HG03159 (cell line): ENCODE data around the gene SH3TC1.

Source experiments
- ATAC-seq: cut with Tn5 transposase; IDR thresholded peaks from one replicate; pipeline ENCODE4 v1.9.1; 2021; ENCODE audit warnings: mild to moderate bottlenecking, moderate library complexity; ENCODE audit not compliant: unreplicated experiment

Gene SH3TC1

GRCh38 chr4:8274066-8274652, 75.1 kb downstream of the SH3TC1 start:
- no peak for ATAC-seq

- no peak for ATAC-seq
Observed at GRCh38 chr4:8274765-8275547, 75.9 kb downstream of the SH3TC1 start.

GRCh38 chr4:8275548-8275910, 76.4 kb downstream of the SH3TC1 start:
- no peak for ATAC-seq

- ATAC-seq, result no peak
Observed at GRCh38 chr4:8276358-8277240, 77.5 kb downstream of the SH3TC1 start.

GRCh38 chr4:8277356-8278008, 78.4 kb downstream of the SH3TC1 start:
- ATAC-seq, result no peak

- ATAC-seq, result no peak
Observed at GRCh38 chr4:8278009-8278395, 78.9 kb downstream of the SH3TC1 start.

- ATAC-seq, result no peak
Observed at GRCh38 chr4:8278421-8279287, 79.6 kb downstream of the SH3TC1 start.

- ATAC-seq, result no peak
Observed at GRCh38 chr4:8279321-8280157, 80.4 kb downstream of the SH3TC1 start.

- no peak for ATAC-seq
Observed at GRCh38 chr4:8280158-8280875, 81.2 kb downstream of the SH3TC1 start.

- no peak for ATAC-seq
Observed at GRCh38 chr4:8280876-8281440, 81.9 kb downstream of the SH3TC1 start.

GRCh38 chr4:8281519-8282133, 82.5 kb downstream of the SH3TC1 start:
- no peak for ATAC-seq

GRCh38 chr4:8282134-8282641, 83.1 kb downstream of the SH3TC1 start:
- no peak for ATAC-seq

GRCh38 chr4:8282742-8283141, 83.7 kb downstream of the SH3TC1 start:
- ATAC-seq, result no peak

- no peak for ATAC-seq
Observed at GRCh38 chr4:8283161-8283560, 84.1 kb downstream of the SH3TC1 start.

GRCh38 chr4:8283631-8284121, 84.6 kb downstream of the SH3TC1 start:
- ATAC-seq, result no peak

- no peak for ATAC-seq
Observed at GRCh38 chr4:8284391-8284790, 85.3 kb downstream of the SH3TC1 start.

GRCh38 chr4:8285143-8285975, 86.3 kb downstream of the SH3TC1 start:
- ATAC-seq, result no peak
